ENCODE results near the gene CFLAR. TPM values are rescaled to one million over a fixed set of nuclear protein-coding genes. Genes with fewer than 3 reads are reported as not detected.
"Not testable (repeated sequence)": the region's sequence is repeated elsewhere in the genome, so short reads cannot be mapped to it uniquely, and the experiment has no call there.

CFLAR gene
- polyA plus RNA-seq, 1 donor from 2014 or later = 104 TPM

- peaks cover 24% of the 10 kb centered on the region for H3K36me3 Mint-ChIP-seq
- peak overlapping the region; percentile 43 to 89 (median 70) for H3K4me3 Mint-ChIP-seq
- peak overlapping the region; percentile 56 to 90 (median 85) for H3K27ac Mint-ChIP-seq
- H3K27me3 Mint-ChIP-seq = no peaks in the 10 kb centered on the region
- H3K9me3 Mint-ChIP-seq = no peaks in the 10 kb centered on the region
- peaks cover 49 to 67% (median 66%) of the 10 kb centered on the region in 3 donors for H3K4me1 Mint-ChIP-seq
Measured at GRCh38 chr2:201130524-201131186, 14.7 kb downstream of the CFLAR start.

- no peaks in the 10 kb centered on the region for H3K9me3 Mint-ChIP-seq
- H3K27me3 Mint-ChIP-seq = no peaks in the 10 kb centered on the region
- peaks cover 45 to 54% (median 51%) of the 10 kb centered on the region in 3 donors for H3K4me1 Mint-ChIP-seq
- H3K4me3 Mint-ChIP-seq = peak overlapping the region; percentile 3 to 83 (median 40)
- H3K27ac Mint-ChIP-seq = peak overlapping the region; percentile 56 to 90 (median 89)
- peaks cover 27% of the 10 kb centered on the region for H3K36me3 Mint-ChIP-seq
Measured at GRCh38 chr2:201132518-201132917, 16.6 kb downstream of the CFLAR start.

GRCh38 chr2:201135386-201135785 is 19.4 kb downstream of the CFLAR start:
- peak overlapping the region in 1 of 4 donors; percentile 51 for H3K4me3 Mint-ChIP-seq
- H3K27ac Mint-ChIP-seq = peak overlapping the region; percentile 15 to 85 (median 80)
- H3K36me3 Mint-ChIP-seq = peaks cover 29% of the 10 kb centered on the region
- peaks cover 33 to 36% (median 35%) of the 10 kb centered on the region in 3 donors for H3K4me1 Mint-ChIP-seq
- no peaks in the 10 kb centered on the region for H3K9me3 Mint-ChIP-seq
- H3K27me3 Mint-ChIP-seq = no peaks in the 10 kb centered on the region

GRCh38 chr2:201136889-201137321 is 20.9 kb downstream of the CFLAR start:
- Mint-ChIP-seq H3K36me3 (peaks cover 26% of the 10 kb centered on the region), H3K9me3 (no peaks in the 10 kb centered on the region), H3K4me1 (peaks cover 21 to 27% (median 25%) of the 10 kb centered on the region in 3 donors), H3K27ac (peak overlapping the region; percentile 55 to 86 (median 80)), H3K27me3 (no peaks in the 10 kb centered on the region), H3K4me3 (no peak overlapping the region)

GRCh38 chr2:201137505-201138400 is 21.8 kb downstream of the CFLAR start:
- no peaks in the 10 kb centered on the region for H3K27me3 Mint-ChIP-seq
- peaks cover 14 to 19% (median 16%) of the 10 kb centered on the region in 3 donors for H3K4me1 Mint-ChIP-seq
- H3K4me3 Mint-ChIP-seq = no peak overlapping the region
- H3K9me3 Mint-ChIP-seq = no peaks in the 10 kb centered on the region
- H3K27ac Mint-ChIP-seq = peak overlapping the region in 1 of 3 donors; percentile 39
- H3K36me3 Mint-ChIP-seq = peaks cover 22% of the 10 kb centered on the region

GRCh38 chr2:201138401-201138970 is 22.5 kb downstream of the CFLAR start:
- Mint-ChIP-seq H3K27me3 (no peaks in the 10 kb centered on the region), H3K9me3 (no peaks in the 10 kb centered on the region), H3K27ac (peak overlapping the region in 1 of 3 donors; percentile 77), H3K4me3 (peak overlapping the region in 1 of 4 donors; percentile 52), H3K36me3 (peaks cover 16% of the 10 kb centered on the region), H3K4me1 (peaks cover 7 to 13% (median 12%) of the 10 kb centered on the region in 3 donors)

- not testable (repeated sequence) for H3K27me3 Mint-ChIP-seq, H3K4me3 Mint-ChIP-seq, H3K9me3 Mint-ChIP-seq
- Mint-ChIP-seq H3K4me1 (peaks cover 7 to 13% (median 12%) of the 10 kb centered on the region in 3 donors), H3K36me3 (peaks cover 16% of the 10 kb centered on the region), H3K27ac (peak overlapping the region in 2 of 3 donors; percentile 77 to 78)
Measured at GRCh38 chr2:201138986-201139781, 23.2 kb downstream of the CFLAR start.

GRCh38 chr2:201139836-201140604 is 24.1 kb downstream of the CFLAR start:
- no peaks in the 10 kb centered on the region for H3K9me3 Mint-ChIP-seq
- H3K4me3 Mint-ChIP-seq = no peak overlapping the region
- H3K27ac Mint-ChIP-seq = peak overlapping the region in 1 of 3 donors; percentile 78
- peaks cover 5 to 13% (median 11%) of the 10 kb centered on the region in 3 donors for H3K4me1 Mint-ChIP-seq
- no peaks in the 10 kb centered on the region for H3K27me3 Mint-ChIP-seq
- peaks cover 14% of the 10 kb centered on the region for H3K36me3 Mint-ChIP-seq

- peaks cover 11% of the 10 kb centered on the region for H3K36me3 Mint-ChIP-seq
- peaks cover 0 to 9% (median 2%) of the 10 kb centered on the region in 3 donors for H3K4me1 Mint-ChIP-seq
- no peak overlapping the region for H3K4me3 Mint-ChIP-seq
Measured at GRCh38 chr2:201144101-201145051, 28.4 kb downstream of the CFLAR start.

GRCh38 chr2:201148434-201148990 is 32.5 kb downstream of the CFLAR start:
- Mint-ChIP-seq H3K4me3 (no peak overlapping the region), H3K27ac (peak overlapping the region in 2 of 3 donors; percentile 11 to 53), H3K27me3 (no peaks in the 10 kb centered on the region), H3K36me3 (peaks cover 11% of the 10 kb centered on the region), H3K9me3 (no peaks in the 10 kb centered on the region), H3K4me1 (peaks cover 14 to 26% (median 24%) of the 10 kb centered on the region in 3 donors)

More at GRCh38 chr2:201144101-201145051, 28.4 kb downstream of the CFLAR start:
- peak overlapping the region in 1 of 3 donors; percentile 7 for H3K27ac Mint-ChIP-seq
- no peaks in the 10 kb centered on the region for H3K27me3 Mint-ChIP-seq
- no peaks in the 10 kb centered on the region for H3K9me3 Mint-ChIP-seq

GRCh38 chr2:201149064-201149820 is 33.3 kb downstream of the CFLAR start:
- no peaks in the 10 kb centered on the region for H3K9me3 Mint-ChIP-seq
- H3K36me3 Mint-ChIP-seq = peaks cover 11% of the 10 kb centered on the region
- H3K4me1 Mint-ChIP-seq = peaks cover 14 to 26% (median 24%) of the 10 kb centered on the region in 3 donors
- H3K27ac Mint-ChIP-seq = peak overlapping the region; percentile 11 to 53 (median 35)
- H3K4me3 Mint-ChIP-seq = no peak overlapping the region
- no peaks in the 10 kb centered on the region for H3K27me3 Mint-ChIP-seq

GRCh38 chr2:201149821-201150165 is 33.8 kb downstream of the CFLAR start:
- peak overlapping the region in 2 of 3 donors; percentile 35 to 39 for H3K27ac Mint-ChIP-seq
- H3K36me3 Mint-ChIP-seq = peaks cover 11% of the 10 kb centered on the region
- not testable (repeated sequence) for H3K27me3 Mint-ChIP-seq, H3K4me3 Mint-ChIP-seq, H3K9me3 Mint-ChIP-seq
- peaks cover 17 to 30% (median 27%) of the 10 kb centered on the region in 3 donors for H3K4me1 Mint-ChIP-seq
